HCEC 1CT (cell line): ENCODE measurements around the gene CEP120.
"Not testable (repeated sequence)": the region's sequence is repeated elsewhere in the genome, so short reads cannot be mapped to it uniquely, and the experiment has no call there.

ENCODE experiments used
- DNase-seq: peaks from one replicate; pipeline ENCODE4 v3.0.0-alpha.2; 2017

Gene CEP120

GRCh38 chr5:123423278-123424149 is at the start of gene CEP120:
Gene CEP120, minus strand, starts transcription at chr5:123423403. Its CDS starts 405 bp downstream, at chr5:123422998.
- peak; percentile 100 for DNase-seq

- no peak for DNase-seq
Measured at GRCh38 chr5:123472150-123472924, 49.1 kb upstream of the CEP120 start.

GRCh38 chr5:123471385-123471784 is 48.2 kb upstream of the CEP120 start:
- DNase-seq, result no peak

- DNase-seq, result not testable (repeated sequence)
Measured at GRCh38 chr5:123466839-123467238, 43.6 kb upstream of the CEP120 start.

- DNase-seq, result no peak
Measured at GRCh38 chr5:123460296-123460729, 37.1 kb upstream of the CEP120 start.

- DNase-seq, result not testable (repeated sequence)
Measured at GRCh38 chr5:123458994-123459393, 35.8 kb upstream of the CEP120 start.

- DNase-seq, result no peak
Measured at GRCh38 chr5:123456242-123456641, 33.0 kb upstream of the CEP120 start.

GRCh38 chr5:123455640-123456039 is 32.4 kb upstream of the CEP120 start:
- DNase-seq, result no peak

GRCh38 chr5:123455095-123455494 is 31.9 kb upstream of the CEP120 start:
- DNase-seq, result no peak

- peak; percentile 32 for DNase-seq
Measured at GRCh38 chr5:123454259-123454911, 31.2 kb upstream of the CEP120 start.

- no peak for DNase-seq
Measured at GRCh38 chr5:123452401-123452800, 29.2 kb upstream of the CEP120 start.

GRCh38 chr5:123451047-123451446 is 27.8 kb upstream of the CEP120 start:
- DNase-seq, result no peak

GRCh38 chr5:123450640-123451039 is 27.4 kb upstream of the CEP120 start:
- DNase-seq, result no peak

GRCh38 chr5:123450114-123450513 is 26.9 kb upstream of the CEP120 start:
- no peak for DNase-seq

- DNase-seq, result no peak
Measured at GRCh38 chr5:123449424-123449974, 26.3 kb upstream of the CEP120 start.

- DNase-seq, result no peak
Measured at GRCh38 chr5:123448743-123449142, 25.5 kb upstream of the CEP120 start.

- no peak for DNase-seq
Measured at GRCh38 chr5:123448017-123448617, 24.9 kb upstream of the CEP120 start.

GRCh38 chr5:123444016-123444415 is 20.8 kb upstream of the CEP120 start:
- DNase-seq, result no peak

- no peak for DNase-seq
Measured at GRCh38 chr5:123441408-123441807, 18.2 kb upstream of the CEP120 start.

GRCh38 chr5:123440456-123441181 is 17.4 kb upstream of the CEP120 start:
- no peak for DNase-seq

- DNase-seq, result no peak
Measured at GRCh38 chr5:123439709-123440108, 16.5 kb upstream of the CEP120 start.

GRCh38 chr5:123438902-123439301 is 15.7 kb upstream of the CEP120 start:
- no peak for DNase-seq
